Dedifferentiated amniotic fluid mesenchymal stem cell (primary cell): ENCODE results near the gene GLS.
"Not testable (repeated sequence)": the region's sequence is repeated elsewhere in the genome, so short reads cannot be mapped to it uniquely, and the experiment has no call there.

Source experiments
- DNase-seq: peaks from one replicate; pipeline ENCODE4 v3.0.0-alpha.2; 2016; ENCODE audit errors: extremely low spot score

GLS gene

GRCh38 chr2:190855245-190855644 is 25.4 kb upstream of the GLS start:
- no peak for DNase-seq

- no peak for DNase-seq
Observed at GRCh38 chr2:190856985-190857384, 23.6 kb upstream of the GLS start.

GRCh38 chr2:190858817-190859216 is 21.8 kb upstream of the GLS start:
- DNase-seq = peak; percentile 87

- no peak for DNase-seq
Observed at GRCh38 chr2:190859347-190860297, 21.0 kb upstream of the GLS start.

GRCh38 chr2:190860985-190861680 is 19.5 kb upstream of the GLS start:
- peak; percentile 76 for DNase-seq

GRCh38 chr2:190862128-190862527 is 18.5 kb upstream of the GLS start:
- not testable (repeated sequence) for DNase-seq

- DNase-seq = no peak
Observed at GRCh38 chr2:190862571-190862991, 18.0 kb upstream of the GLS start.

- DNase-seq = no peak
Observed at GRCh38 chr2:190863946-190864345, 16.7 kb upstream of the GLS start.

- DNase-seq = no peak
Observed at GRCh38 chr2:190864375-190864774, 16.2 kb upstream of the GLS start.

- DNase-seq = peak; percentile 76
Observed at GRCh38 chr2:190867212-190867611, 13.4 kb upstream of the GLS start.

GRCh38 chr2:190867832-190868231 is 12.8 kb upstream of the GLS start:
- no peak for DNase-seq

- DNase-seq = no peak
Observed at GRCh38 chr2:190869721-190870120, 10.9 kb upstream of the GLS start.

GRCh38 chr2:190873451-190873850 is 7.2 kb upstream of the GLS start:
- DNase-seq = not testable (repeated sequence)

- DNase-seq = no peak
Observed at GRCh38 chr2:190875891-190876290, 4.7 kb upstream of the GLS start.

GRCh38 chr2:190876631-190877030 is 4.0 kb upstream of the GLS start:
- no peak for DNase-seq

- no peak for DNase-seq
Observed at GRCh38 chr2:190877436-190877835, 3.2 kb upstream of the GLS start.

GRCh38 chr2:190879474-190880377 is 895 bp upstream of the GLS start:
- peak; percentile 74 for DNase-seq

GRCh38 chr2:190881084-190881597 is 520 bp downstream of the GLS start:
- DNase-seq = no peak

- DNase-seq = peak; percentile 49
Observed at GRCh38 chr2:190881598-190882410, 1.2 kb downstream of the GLS start.

GRCh38 chr2:190882411-190882766 is 1.8 kb downstream of the GLS start:
- no peak for DNase-seq
